Nephron progenitor cell (in vitro differentiated cells): Measurements from ENCODE around the gene CYSTM1.

Source experiments
- DNase-seq: peaks from one replicate; pipeline ENCODE4 v3.0.0; 2021
- H3K27ac Mint-ChIP-seq: 2 replicates; pipeline ENCODE4 v1.8.0; 2021; ENCODE audit warnings: mild to moderate bottlenecking, moderate library complexity, mixed read lengths
- H3K27me3 Mint-ChIP-seq: 2 replicates; pipeline ENCODE4 v1.8.0; 2021; ENCODE audit warnings: mild to moderate bottlenecking, low read depth, mixed read lengths; ENCODE audit not compliant: poor library complexity
- H3K36me3 Mint-ChIP-seq: 2 replicates; pipeline ENCODE4 v1.8.0; 2021; ENCODE audit warnings: low read depth, mixed read lengths
- H3K4me1 Mint-ChIP-seq: 2 replicates; pipeline ENCODE4 v1.8.0; 2021; ENCODE audit warnings: mixed read lengths
- H3K4me3 Mint-ChIP-seq: 2 replicates; pipeline ENCODE4 v1.8.0; 2021; ENCODE audit warnings: mild to moderate bottlenecking, moderate library complexity, mixed read lengths
- H3K9me3 Mint-ChIP-seq: 2 replicates; pipeline ENCODE4 v1.8.0; 2021; ENCODE audit warnings: mild to moderate bottlenecking, moderate library complexity, mixed read lengths
- CTCF ChIP-seq: fragments of 200-600 bp; sonication (generic); IDR thresholded peaks from 2 replicates; pipeline ENCODE4 v1.5.0; 2021; ENCODE audit warnings: antibody characterized with exemption

CYSTM1 gene

GRCh38 chr5:140246378-140247122, 71.6 kb downstream of the CYSTM1 start:
- no peak overlapping the region for H3K4me3 Mint-ChIP-seq
- H3K36me3 Mint-ChIP-seq, result peaks cover 32% of the 10 kb centered on the region
- no peaks in the 10 kb centered on the region for H3K9me3 Mint-ChIP-seq
- no peaks in the 10 kb centered on the region for H3K27me3 Mint-ChIP-seq
- H3K4me1 Mint-ChIP-seq, result peaks cover 19% of the 10 kb centered on the region
- no peak overlapping the region for H3K27ac Mint-ChIP-seq
- TF ChIP-seq CTCF, result no peak
- no peak for DNase-seq

- no peak overlapping the region for H3K4me3 Mint-ChIP-seq
- peaks cover 16% of the 10 kb centered on the region for H3K4me1 Mint-ChIP-seq
These were observed 73.4 kb downstream of the CYSTM1 start for GRCh38 chr5:140248414-140248813.

GRCh38 chr5:140249536-140249935, 74.5 kb downstream of the CYSTM1 start:
- H3K4me3 Mint-ChIP-seq, result no peak overlapping the region
- DNase-seq, result no peak
- no peak for TF ChIP-seq CTCF
- H3K4me1 Mint-ChIP-seq, result peaks cover 13% of the 10 kb centered on the region
- no peaks in the 10 kb centered on the region for H3K27me3 Mint-ChIP-seq
- H3K36me3 Mint-ChIP-seq, result peaks cover 40% of the 10 kb centered on the region
- H3K27ac Mint-ChIP-seq, result peak overlapping the region; percentile 94
- H3K9me3 Mint-ChIP-seq, result no peaks in the 10 kb centered on the region

More at GRCh38 chr5:140248414-140248813, 73.4 kb downstream of the CYSTM1 start:
- DNase-seq, result no peak
- no peak for TF ChIP-seq CTCF
- Mint-ChIP-seq H3K27me3 (no peaks in the 10 kb centered on the region), H3K36me3 (peaks cover 42% of the 10 kb centered on the region), H3K9me3 (no peaks in the 10 kb centered on the region), H3K27ac (no peak overlapping the region)

DNA sequence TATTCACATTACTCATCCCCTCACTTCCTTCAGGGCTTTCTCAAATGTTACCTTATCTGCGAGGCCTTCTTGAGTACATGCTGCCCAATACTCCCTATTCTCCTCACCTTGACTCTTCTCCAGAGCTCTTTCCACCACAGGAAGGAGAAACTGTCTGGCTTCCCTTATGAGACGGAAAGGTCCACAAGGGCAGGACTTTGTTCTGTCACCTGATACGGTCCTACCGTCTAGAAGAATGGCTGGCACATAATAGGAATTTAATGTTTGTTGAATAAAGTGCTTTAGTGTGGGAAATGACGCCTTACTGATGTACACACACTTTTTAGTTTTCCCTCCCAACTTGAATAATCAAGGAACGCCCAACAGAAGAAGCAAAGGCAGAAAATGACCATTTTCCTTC, 75.4 kb downstream of the CYSTM1 start:
- H3K27ac Mint-ChIP-seq, result peak overlapping the region; percentile 6
- H3K9me3 Mint-ChIP-seq, result no peaks in the 10 kb centered on the region
- H3K4me1 Mint-ChIP-seq, result peaks cover 10% of the 10 kb centered on the region

GRCh38 chr5:140251527-140251973, 76.6 kb downstream of the CYSTM1 start:
- Mint-ChIP-seq H3K9me3 (no peaks in the 10 kb centered on the region), H3K4me3 (no peak overlapping the region), H3K27ac (no peak overlapping the region), H3K27me3 (no peaks in the 10 kb centered on the region), H3K4me1 (peaks cover 10% of the 10 kb centered on the region), H3K36me3 (peaks cover 32% of the 10 kb centered on the region)
- DNase-seq, result no peak
- no peak for TF ChIP-seq CTCF

More for the DNA sequence above, 75.4 kb downstream of the CYSTM1 start:
- H3K4me3 Mint-ChIP-seq, result no peak overlapping the region
- no peaks in the 10 kb centered on the region for H3K27me3 Mint-ChIP-seq
- TF ChIP-seq CTCF, result no peak
- H3K36me3 Mint-ChIP-seq, result peaks cover 32% of the 10 kb centered on the region
- DNase-seq, result no peak
